ENCODE measurements around the gene PLCZ1.

GRCh38 chr12:18634382-18634781, 103.4 kb downstream of the PLCZ1 start:
- no peak for TF ChIP-seq CTCF (IDR thresholded peaks at IDR 0.05)
- no peak for TF ChIP-seq POLR2A (IDR thresholded peaks at IDR 0.05)
